Natural killer cell (primary cell): ENCODE measurements around the gene ITIH2. TPM values are rescaled to one million over a fixed set of nuclear protein-coding genes. Genes with fewer than 3 reads are reported as not detected.
"Not testable (repeated sequence)": the region's sequence is repeated elsewhere in the genome, so short reads cannot be mapped to it uniquely, and the experiment has no call there.

Source experiments
- ATAC-seq, 3 donors: fragments of 150-1000 bp in 2 of 3; fragments of 200-7000 bp in 1 of 3; cut with Tn5 transposase; 1 replicate in 1 of 3; 2 replicates in 2 of 3; pipeline ENCODE4 v1.10.0; 2021; ENCODE audit warnings: mild to moderate bottlenecking in 2 of 3, moderate library complexity in 2 of 3
- DNase-seq, 2 donors: peaks; one replicate each; pipeline versions ENCODE4 v3.0.0 to v3.0.0-alpha.2; 2013 to 2021; ENCODE audit warnings: mixed read lengths in 1 of 2
- H3K27ac ChIP-seq: one replicate; pipeline ENCODE4 v1.5.1; 2013; ENCODE audit warnings: mild to moderate bottlenecking, low read length
- H3K27me3 ChIP-seq: one replicate; pipeline ENCODE4 v1.6.1; 2013; ENCODE audit warnings: low read length; ENCODE audit not compliant: control insufficient read depth, insufficient read depth
- H3K36me3 ChIP-seq: one replicate; pipeline ENCODE4 v1.6.1; 2013; ENCODE audit warnings: low read length; ENCODE audit not compliant: control insufficient read depth, insufficient read depth
- H3K4me1 ChIP-seq: one replicate; pipeline ENCODE4 v1.6.1; 2013; ENCODE audit warnings: low read length; ENCODE audit not compliant: control insufficient read depth, insufficient read depth
- H3K4me3 ChIP-seq: one replicate; pipeline ENCODE4 v1.5.1; 2013; ENCODE audit warnings: low read length
- H3K9me3 ChIP-seq: one replicate; pipeline ENCODE4 v1.6.1; 2013; ENCODE audit warnings: low read length; ENCODE audit not compliant: control insufficient read depth, insufficient read depth
- H3K27ac Mint-ChIP-seq, 2 donors: one replicate each; pipeline ENCODE4 v1.8.0; 2022; ENCODE audit warnings: mild to moderate bottlenecking in 2 of 2, mixed read lengths in 2 of 2, moderate library complexity in 1 of 2
- H3K27me3 Mint-ChIP-seq, 2 donors: one replicate each; pipeline ENCODE4 v1.8.0; 2022; ENCODE audit warnings: low read depth in 2 of 2, mixed read lengths in 2 of 2
- H3K36me3 Mint-ChIP-seq: one replicate; pipeline ENCODE4 v1.8.0; 2022; ENCODE audit warnings: mixed read lengths
- H3K4me1 Mint-ChIP-seq, 2 donors: one replicate each; pipeline ENCODE4 v1.8.0; 2022; ENCODE audit warnings: mixed read lengths in 2 of 2
- H3K4me3 Mint-ChIP-seq: one replicate; pipeline ENCODE4 v1.8.0; 2022; ENCODE audit warnings: mild to moderate bottlenecking, moderate library complexity, mixed read lengths
- H3K9me3 Mint-ChIP-seq, 2 donors: one replicate each; pipeline ENCODE4 v1.8.0; 2022; ENCODE audit warnings: mixed read lengths in 2 of 2
- CTCF ChIP-seq: fragments of 200-600 bp; IDR thresholded peaks from one replicate; pipeline ENCODE4 v1.8.0; 2022; ENCODE audit warnings: antibody characterized with exemption
- WGBS: methylation state at CpG from one replicate; pipeline ENCODE4 v1.1.7; 2013; ENCODE audit warnings: missing lambda C conversion rate; ENCODE audit not compliant: insufficient coverage; 5-methylcytosine and 5-hydroxymethylcytosine counted together
- intact Hi-C: fragments of 100-400 bp; cut with micrococcal nuclease; formaldehyde crosslinking; loops from one replicate; pipeline ENCODE4 v1.14.2; 2022
- total RNA-seq, 4 donors: library from RNA; stranded (reverse); fragments of 120-200 nt in 1 of 4; gene quantifications; one replicate each; pipeline versions ENCODE4 v1.2.3 to v1.2.4, GENCODE V29; 2013 to 2022

The ITIH2 gene
- not detected for total RNA-seq
- total RNA-seq (2013): not detected

- Mint-ChIP-seq H3K4me3 (no peak within 1 kb of the TSS), H3K36me3 (no peaks in the 10 kb centered on the region), H3K9me3 (no peaks in the 10 kb centered on the region), H3K27me3 (peaks cover 35 to 61% of the 10 kb centered on the region in 2 donors), H3K27ac (no peak within 1 kb of the TSS), H3K4me1 (no peaks in the 10 kb centered on the region)
- no peaks in the 10 kb centered on the region for H3K4me1 ChIP-seq
- TF ChIP-seq CTCF: no peak
- intact Hi-C loops: no loop called here
- DNase-seq (no peak), ATAC-seq (no peak)
- H3K4me3 ChIP-seq: no peak within 1 kb of the TSS
- peaks cover 4% of the 10 kb centered on the region for H3K27me3 ChIP-seq
- H3K27ac ChIP-seq: no peak within 1 kb of the TSS
- no peaks in the 10 kb centered on the region for H3K9me3 ChIP-seq
- WGBS: 82% methylated on average over 3 of the region's 4 CpGs
- H3K36me3 ChIP-seq: no peaks in the 10 kb centered on the region
Observed at GRCh38 chr10:7703140-7703539, at the start of gene ITIH2. Gene ITIH2 (plus strand): TSS chr10:7703316. CDS start chr10:7703435, 119 bp downstream.

GRCh38 chr10:7657079-7657478 is 46.0 kb upstream of the ITIH2 start:
- H3K9me3 Mint-ChIP-seq, intact Hi-C loops, H3K36me3 Mint-ChIP-seq, DNase-seq, H3K4me1 Mint-ChIP-seq, H3K4me3 ChIP-seq, H3K36me3 ChIP-seq, H3K4me1 ChIP-seq, H3K27ac ChIP-seq, H3K9me3 ChIP-seq, H3K27me3 ChIP-seq, H3K27ac Mint-ChIP-seq, ATAC-seq, H3K4me3 Mint-ChIP-seq: not testable (repeated sequence)
- WGBS: 96% methylated on average over 11 of the region's 11 CpGs
- H3K27me3 Mint-ChIP-seq: peaks cover 26 to 57% of the 10 kb centered on the region in 2 donors

- peaks cover 10% of the 10 kb centered on the region for H3K27me3 ChIP-seq
- no peaks in the 10 kb centered on the region for H3K9me3 ChIP-seq
- H3K4me1 ChIP-seq: no peaks in the 10 kb centered on the region
- H3K27me3 Mint-ChIP-seq: peaks cover 30 to 53% of the 10 kb centered on the region in 2 donors
- no peaks in the 10 kb centered on the region for H3K36me3 Mint-ChIP-seq
- 100% methylated on average over 1 of the region's 2 CpGs for WGBS
- H3K9me3 Mint-ChIP-seq: no peaks in the 10 kb centered on the region
- no peaks in the 10 kb centered on the region for H3K36me3 ChIP-seq
- H3K27ac Mint-ChIP-seq: no peak overlapping the region
- no peak overlapping the region for H3K27ac ChIP-seq
- no peaks in the 10 kb centered on the region for H3K4me1 Mint-ChIP-seq
- H3K4me3 ChIP-seq: no peak overlapping the region
- ATAC-seq (no peak), DNase-seq (no peak)
- no peak overlapping the region for H3K4me3 Mint-ChIP-seq
- no peak for TF ChIP-seq CTCF
- intact Hi-C loops: no loop called here
Observed at GRCh38 chr10:7657552-7657951, 45.6 kb upstream of the ITIH2 start.

- Mint-ChIP-seq H3K27me3 (peaks cover 28 to 56% of the 10 kb centered on the region in 2 donors), H3K4me1 (no peaks in the 10 kb centered on the region)
- no peak for TF ChIP-seq CTCF
Observed at GRCh38 chr10:7659560-7659959, 43.6 kb upstream of the ITIH2 start.

More at GRCh38 chr10:7659560-7659959, 43.6 kb upstream of the ITIH2 start:
- no peak overlapping the region for H3K27ac Mint-ChIP-seq
- intact Hi-C loops: no loop called here
- no peaks in the 10 kb centered on the region for H3K9me3 ChIP-seq
- 83% methylated on average over 4 of the region's 4 CpGs for WGBS
- H3K27ac ChIP-seq: no peak overlapping the region
- H3K27me3 ChIP-seq: peaks cover 16% of the 10 kb centered on the region
- no peak overlapping the region for H3K4me3 ChIP-seq
- H3K4me1 ChIP-seq: no peaks in the 10 kb centered on the region
- ATAC-seq (no peak), DNase-seq (no peak)
- H3K4me3 Mint-ChIP-seq: no peak overlapping the region
- no peaks in the 10 kb centered on the region for H3K9me3 Mint-ChIP-seq
- no peaks in the 10 kb centered on the region for H3K36me3 Mint-ChIP-seq
- H3K36me3 ChIP-seq: no peaks in the 10 kb centered on the region
